SK-N-SH (cell line): ENCODE results near the gene RNF4.

Source experiments
- CHD2 ChIP-seq: fragments of 150-350 bp; IDR thresholded peaks from 2 replicates; pipeline ENCODE4 v1.6.1; 2018; ENCODE audit warnings: low read length; ENCODE audit not compliant: partially characterized antibody
- CTCF ChIP-seq: fragments of 200-600 bp; sonication (generic); IDR thresholded peaks from 2 replicates; pipeline ENCODE4 v1.6.1; 2017; ENCODE audit warnings: antibody characterized with exemption, mild to moderate bottlenecking, moderate library complexity
- EP300 ChIP-seq, 2 experiments: IDR thresholded peaks; 2 replicates each; pipeline versions ENCODE4 v1.4.0 to v1.6.1; 2012; ENCODE audit warnings: borderline replicate concordance in 1 of 2, low read depth in 1 of 2, low read length in 1 of 2
- FOXM1 ChIP-seq: IDR thresholded peaks from 2 replicates; pipeline ENCODE4 v1.4.0; 2012; ENCODE audit warnings: low read depth, mild to moderate bottlenecking
- MXI1 ChIP-seq: IDR thresholded peaks from 2 replicates; pipeline ENCODE4 v1.6.1; 2012; ENCODE audit warnings: mild to moderate bottlenecking, low read depth, low read length, improper control_type of control experiment
- POLR2AphosphoS5 ChIP-seq: IDR thresholded peaks from 2 replicates; pipeline ENCODE4 v1.6.1; 2012; ENCODE audit warnings: low read depth, low read length
- RAD21 ChIP-seq: IDR thresholded peaks from 2 replicates; pipeline ENCODE4 v1.6.1; 2012; ENCODE audit warnings: mild to moderate bottlenecking, low read length
- REST ChIP-seq: IDR thresholded peaks from 2 replicates; pipeline ENCODE4 v1.6.1; 2012; ENCODE audit warnings: mild to moderate bottlenecking, low read depth, low read length, moderate library complexity
- SIN3A ChIP-seq: IDR thresholded peaks from 2 replicates; pipeline ENCODE4 v1.6.1; 2012; ENCODE audit warnings: low read depth, mild to moderate bottlenecking, low read length, moderate library complexity, borderline replicate concordance
- USF2 ChIP-seq: fragments of 150-350 bp; IDR thresholded peaks from 2 replicates; pipeline ENCODE4 v1.6.1; 2017; ENCODE audit warnings: antibody characterized with exemption, low read length, low read depth, borderline replicate concordance

- TF ChIP-seq CTCF = no peak
- no peak for TF ChIP-seq USF2
- no peak for TF ChIP-seq SIN3A
- no peak for TF ChIP-seq POLR2AphosphoS5
- no peak for TF ChIP-seq MXI1
- no peak for TF ChIP-seq RAD21
- TF ChIP-seq EP300 (IDR thresholded peaks at IDR 0.05; ENCODE audit: borderline replicate concordance in 1 of 2, low read depth in 1 of 2, low read length in 1 of 2) = no peak
- TF ChIP-seq FOXM1 = no peak
- no peak for TF ChIP-seq REST
- TF ChIP-seq CHD2 = no peak
Observed at GRCh38 chr4:2484993-2485392, 16.1 kb downstream of the RNF4 start.
